AG04450 (cell line): ENCODE results near the gene PHC3. TPM values are rescaled to one million over a fixed set of nuclear protein-coding genes. Genes with fewer than 3 reads are reported as not detected.
A peak's percentile ranks its signal among the peaks of the same experiment; 100 is the strongest.

Experiments used
- CTCF ChIA-PET: fragments of 300-600, 350-600 bp; formaldehyde crosslinking; extraction: SDS; loops from one replicate; lab custom pipeline; 2022; ENCODE audit warnings: antibody characterized with exemption, inconsistent platforms; lab: Charles Lee
- POLR2A ChIA-PET: fragments of 350-600 bp; formaldehyde crosslinking; extraction: SDS; loops from one replicate; lab custom pipeline; 2021; ENCODE audit warnings: antibody characterized with exemption, inconsistent platforms; lab: Yijun Ruan, JAX
- DNase-seq: peaks from one replicate; pipeline ENCODE4 v3.0.0-alpha.2; 2011; ENCODE audit warnings: low read depth, low spot score
- H3K27ac ChIP-seq: one replicate; pipeline ENCODE4 v1.5.1; 2012; ENCODE audit warnings: low read depth, low read length, control low read depth
- H3K27me3 ChIP-seq: one replicate; pipeline ENCODE4 v1.6.0; 2012; ENCODE audit warnings: low read length; ENCODE audit not compliant: control insufficient read depth, insufficient read depth
- H3K4me3 ChIP-seq: 2 replicates; pipeline ENCODE4 v1.5.1; 2011; ENCODE audit warnings: mild to moderate bottlenecking, low read depth, low read length, control low read depth
- H3K9me3 ChIP-seq: 2 replicates; pipeline ENCODE4 v1.5.1; 2012; ENCODE audit warnings: low read length; ENCODE audit not compliant: control insufficient read depth, insufficient read depth
- polyA plus RNA-seq: library from polyadenylated mRNA; depleted of rRNA; stranded (reverse); fragments of >200 nt; gene quantifications from 2 replicates; pipeline ENCODE4 v1.2.3, GENCODE V29; 2011
- TF ChIP-seq, protein P1 (sequence below): IDR thresholded peaks from 2 replicates; pipeline ENCODE4 v1.5.1; 2011; ENCODE audit warnings: low read depth, low read length, control low read depth, inconsistent platforms

Gene PHC3
- polyA plus RNA-seq, 1 experiment: 58.0 TPM

DNA sequence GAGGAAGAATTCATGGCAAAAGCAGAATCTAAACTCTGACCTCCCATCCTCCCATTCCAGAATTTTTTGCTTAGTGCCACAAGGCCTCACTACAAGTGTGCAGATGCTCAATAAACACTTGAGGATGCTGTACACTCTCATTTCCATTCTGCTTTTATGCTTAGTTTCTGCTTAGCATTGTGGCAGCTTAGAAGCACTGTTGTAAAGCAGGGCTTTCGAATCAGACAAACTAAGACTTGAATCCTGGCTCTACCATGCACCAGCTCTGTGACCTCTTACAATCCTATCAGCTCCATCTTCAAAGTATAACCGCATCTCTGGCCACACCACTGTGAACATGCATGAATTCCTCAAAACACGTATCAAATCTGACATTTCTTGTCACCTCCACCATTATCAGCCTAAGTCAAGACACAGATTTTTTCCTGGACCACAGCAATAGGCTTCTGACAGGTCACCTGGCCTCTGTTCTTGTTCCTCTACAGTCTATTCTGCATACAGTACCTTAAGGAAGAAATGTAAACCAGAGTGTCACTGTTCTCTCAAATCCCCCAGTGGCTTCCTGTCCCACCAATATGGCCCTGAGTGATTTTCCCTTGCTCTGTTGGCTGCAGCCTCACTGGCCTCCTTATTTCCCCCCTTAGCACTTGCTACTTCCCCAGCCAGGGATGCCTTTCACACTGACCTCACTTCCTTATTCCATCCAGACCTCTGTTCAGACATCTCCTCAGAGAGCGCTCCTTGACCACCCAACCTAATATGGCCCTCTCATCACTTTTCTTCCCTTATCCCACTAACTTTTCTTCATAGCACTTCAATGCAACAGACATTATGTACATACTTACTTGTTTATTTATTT is 8.1 kb upstream of the PHC3 start:
- Histone ChIP-seq H3K27me3 (no peaks in the 10 kb centered on the region), H3K27ac (no peak overlapping the region), H3K4me3 (no peak overlapping the region), H3K9me3 (no peaks in the 10 kb centered on the region)
- no peak for DNase-seq
- ChIA-PET POLR2A (no interaction called here), CTCF (interaction anchor here (0.5 to 1.8 kb wide), 9 partner anchors 15 to 658 kb away, joined by 3 to 5 read pairs (median 4); no protein-coding TSS in a partner anchor)
- TF ChIP-seq, protein P1, sequence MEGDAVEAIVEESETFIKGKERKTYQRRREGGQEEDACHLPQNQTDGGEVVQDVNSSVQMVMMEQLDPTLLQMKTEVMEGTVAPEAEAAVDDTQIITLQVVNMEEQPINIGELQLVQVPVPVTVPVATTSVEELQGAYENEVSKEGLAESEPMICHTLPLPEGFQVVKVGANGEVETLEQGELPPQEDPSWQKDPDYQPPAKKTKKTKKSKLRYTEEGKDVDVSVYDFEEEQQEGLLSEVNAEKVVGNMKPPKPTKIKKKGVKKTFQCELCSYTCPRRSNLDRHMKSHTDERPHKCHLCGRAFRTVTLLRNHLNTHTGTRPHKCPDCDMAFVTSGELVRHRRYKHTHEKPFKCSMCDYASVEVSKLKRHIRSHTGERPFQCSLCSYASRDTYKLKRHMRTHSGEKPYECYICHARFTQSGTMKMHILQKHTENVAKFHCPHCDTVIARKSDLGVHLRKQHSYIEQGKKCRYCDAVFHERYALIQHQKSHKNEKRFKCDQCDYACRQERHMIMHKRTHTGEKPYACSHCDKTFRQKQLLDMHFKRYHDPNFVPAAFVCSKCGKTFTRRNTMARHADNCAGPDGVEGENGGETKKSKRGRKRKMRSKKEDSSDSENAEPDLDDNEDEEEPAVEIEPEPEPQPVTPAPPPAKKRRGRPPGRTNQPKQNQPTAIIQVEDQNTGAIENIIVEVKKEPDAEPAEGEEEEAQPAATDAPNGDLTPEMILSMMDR: no peak

DNA sequence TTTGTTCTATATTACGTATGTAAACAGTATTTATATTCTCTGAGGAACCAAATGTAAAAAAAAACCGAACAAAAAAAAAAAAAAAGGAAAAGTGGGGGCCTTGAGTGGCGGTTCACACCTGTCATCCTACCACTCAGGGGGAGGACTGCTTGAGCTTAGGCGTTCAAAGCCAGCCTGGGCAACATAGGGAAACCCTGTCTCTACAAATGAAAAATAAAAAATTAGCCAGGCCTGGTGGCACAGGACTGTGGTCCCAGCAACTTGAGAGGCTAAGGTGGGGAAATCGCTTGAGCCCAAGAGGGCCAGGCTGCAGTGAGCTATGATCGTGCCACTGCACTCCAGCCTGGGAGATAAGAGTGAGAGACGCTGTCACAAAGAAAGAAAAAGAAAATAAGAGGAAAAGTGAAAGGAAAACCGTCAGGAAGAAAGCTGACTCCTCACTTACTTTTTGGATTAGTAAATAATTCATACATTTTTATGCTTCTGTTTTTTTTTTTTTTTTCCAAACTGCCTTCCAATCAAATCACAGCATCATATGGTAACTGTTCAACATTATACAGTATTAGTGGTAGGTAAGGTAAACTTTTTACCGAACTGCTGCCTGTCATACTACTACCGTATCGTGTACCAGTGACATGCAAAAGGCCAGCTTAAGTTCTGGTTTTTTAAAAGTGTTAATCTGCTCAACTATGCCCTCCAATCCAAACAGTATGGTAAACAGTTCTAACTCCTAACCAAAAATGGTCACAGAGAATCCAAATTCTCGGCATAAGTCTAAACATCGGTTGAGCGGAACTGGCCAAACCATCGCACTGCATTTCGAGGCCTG is 1.2 kb downstream of the PHC3 start:
- no peaks in the 10 kb centered on the region for H3K27me3 ChIP-seq
- peaks cover 5% of the 10 kb centered on the region; the same call in 1 of the 2 replicates for H3K9me3 ChIP-seq
- peak overlapping the region; percentile 98 for H3K4me3 ChIP-seq
- H3K27ac ChIP-seq: peak overlapping the region; percentile 89
- TF ChIP-seq, protein P1: no peak
- CTCF ChIA-PET: interaction anchor here (0.7 kb wide), 2 partner anchors 8 to 69 kb away, joined by 3 read pairs; no protein-coding TSS in a partner anchor
- POLR2A ChIA-PET: interaction anchor here (0.6 to 0.7 kb wide), 2 partner anchors 24 to 87 kb away, joined by 4 to 5 read pairs; no protein-coding TSS in a partner anchor
- DNase-seq: no peak

DNA sequence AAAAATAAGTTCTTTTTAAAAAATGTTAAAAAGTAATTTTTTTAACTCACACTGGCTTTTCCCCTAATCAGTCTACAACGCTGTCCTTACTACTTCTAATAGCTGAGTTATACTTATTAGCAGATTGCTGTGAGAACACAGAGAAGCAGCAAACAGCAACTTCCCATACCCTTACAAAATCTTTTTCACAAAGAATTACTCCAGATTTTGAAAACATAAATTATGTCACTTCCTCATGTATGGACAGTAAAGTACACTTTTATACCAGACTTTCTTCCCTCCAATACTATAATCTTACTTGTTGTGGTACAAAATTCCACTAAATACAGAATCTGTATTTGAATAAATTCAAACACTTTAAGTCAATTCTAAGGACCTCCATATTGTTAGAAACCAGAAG is 2.1 kb downstream of the PHC3 start:
- ChIA-PET POLR2A (no interaction called here), CTCF (no interaction called here)
- Histone ChIP-seq H3K4me3 (peak overlapping the region; percentile 98), H3K27me3 (no peaks in the 10 kb centered on the region), H3K9me3 (peaks cover 5% of the 10 kb centered on the region; the same call in 1 of the 2 replicates), H3K27ac (no peak overlapping the region)
- TF ChIP-seq, protein P1: no peak
- no peak for DNase-seq

DNA sequence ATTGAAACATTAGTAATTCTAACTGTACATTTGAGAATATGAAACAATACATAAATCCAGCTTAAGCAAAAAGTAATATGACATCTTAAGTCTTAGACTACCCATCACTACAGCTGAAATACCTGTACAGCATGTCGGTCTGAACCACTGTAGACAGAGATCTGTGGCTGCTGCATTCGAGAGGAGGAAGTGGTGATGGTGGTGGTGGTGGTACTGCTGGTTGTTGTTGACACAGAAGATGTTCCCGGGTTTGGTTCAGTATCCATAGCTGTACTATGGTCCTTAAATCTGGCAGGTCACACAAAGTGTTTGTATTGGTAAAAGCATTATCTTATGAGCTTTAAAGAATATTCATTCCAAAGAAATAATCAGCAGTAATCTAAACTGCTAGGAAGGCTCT is 2.9 kb downstream of the PHC3 start:
- POLR2A ChIA-PET: no interaction called here
- CTCF ChIA-PET: interaction anchor here (0.6 to 0.9 kb wide), 4 partner anchors 16 to 1440 kb away, joined by 3 to 4 read pairs (median 3); no protein-coding TSS in a partner anchor
- no peaks in the 10 kb centered on the region for H3K27me3 ChIP-seq
- no peak for DNase-seq
- TF ChIP-seq, protein P1: no peak
- H3K4me3 ChIP-seq: no peak overlapping the region
- no peak overlapping the region for H3K27ac ChIP-seq
- peaks cover 5% of the 10 kb centered on the region; the same call in 1 of the 2 replicates for H3K9me3 ChIP-seq
